Measurements from ENCODE around the gene FPGS.

DNA sequence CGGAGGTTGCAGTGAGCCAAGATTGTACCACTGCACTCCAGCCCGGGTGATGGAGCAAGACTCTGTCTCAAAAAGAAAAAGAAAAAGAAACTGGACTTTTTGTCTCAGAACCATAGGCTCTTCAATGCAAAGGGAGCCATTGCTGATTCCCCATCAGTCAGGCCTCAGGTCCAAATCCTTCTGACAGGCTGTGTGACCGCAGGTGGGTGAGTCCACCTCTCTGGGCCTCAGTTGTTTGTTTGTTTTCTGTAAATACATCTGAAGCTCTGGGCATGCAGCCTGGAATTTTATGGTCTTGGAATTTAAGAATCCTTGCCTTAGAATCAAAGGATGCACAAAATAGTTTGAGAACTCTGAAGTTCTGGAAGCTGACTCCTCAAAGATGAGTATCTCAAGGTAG, 46.4 kb upstream of the FPGS start:
- TF ChIP-seq, protein P1, sequence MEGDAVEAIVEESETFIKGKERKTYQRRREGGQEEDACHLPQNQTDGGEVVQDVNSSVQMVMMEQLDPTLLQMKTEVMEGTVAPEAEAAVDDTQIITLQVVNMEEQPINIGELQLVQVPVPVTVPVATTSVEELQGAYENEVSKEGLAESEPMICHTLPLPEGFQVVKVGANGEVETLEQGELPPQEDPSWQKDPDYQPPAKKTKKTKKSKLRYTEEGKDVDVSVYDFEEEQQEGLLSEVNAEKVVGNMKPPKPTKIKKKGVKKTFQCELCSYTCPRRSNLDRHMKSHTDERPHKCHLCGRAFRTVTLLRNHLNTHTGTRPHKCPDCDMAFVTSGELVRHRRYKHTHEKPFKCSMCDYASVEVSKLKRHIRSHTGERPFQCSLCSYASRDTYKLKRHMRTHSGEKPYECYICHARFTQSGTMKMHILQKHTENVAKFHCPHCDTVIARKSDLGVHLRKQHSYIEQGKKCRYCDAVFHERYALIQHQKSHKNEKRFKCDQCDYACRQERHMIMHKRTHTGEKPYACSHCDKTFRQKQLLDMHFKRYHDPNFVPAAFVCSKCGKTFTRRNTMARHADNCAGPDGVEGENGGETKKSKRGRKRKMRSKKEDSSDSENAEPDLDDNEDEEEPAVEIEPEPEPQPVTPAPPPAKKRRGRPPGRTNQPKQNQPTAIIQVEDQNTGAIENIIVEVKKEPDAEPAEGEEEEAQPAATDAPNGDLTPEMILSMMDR (IDR thresholded peaks at IDR 0.05), result no peak
- TF ChIP-seq POLR2A (IDR thresholded peaks at IDR 0.05), result no peak
